Muscle of arm (tissue), 12 donors: ENCODE results near the gene TMBIM4. TPM values are rescaled to one million over a fixed set of nuclear protein-coding genes. Genes with fewer than 3 reads are reported as not detected.
A peak's percentile ranks its signal among the peaks of the same experiment; 100 is the strongest.

Source experiments
- DNase-seq: peaks from one replicate; pipeline ENCODE4 v3.0.0-alpha.2; 2013
- polyA plus RNA-seq, 12 donors: library from polyadenylated mRNA; unstranded; fragments of 120-200 nt; gene quantifications; one replicate each; pipeline ENCODE4 v1.2.1, GENCODE V29; 2013; ENCODE audit not compliant: insufficient read length in 12 of 12

TMBIM4 gene
- polyA plus RNA-seq, 12 donors = 49.2 to 146 (median 87.4) TPM

DNA sequence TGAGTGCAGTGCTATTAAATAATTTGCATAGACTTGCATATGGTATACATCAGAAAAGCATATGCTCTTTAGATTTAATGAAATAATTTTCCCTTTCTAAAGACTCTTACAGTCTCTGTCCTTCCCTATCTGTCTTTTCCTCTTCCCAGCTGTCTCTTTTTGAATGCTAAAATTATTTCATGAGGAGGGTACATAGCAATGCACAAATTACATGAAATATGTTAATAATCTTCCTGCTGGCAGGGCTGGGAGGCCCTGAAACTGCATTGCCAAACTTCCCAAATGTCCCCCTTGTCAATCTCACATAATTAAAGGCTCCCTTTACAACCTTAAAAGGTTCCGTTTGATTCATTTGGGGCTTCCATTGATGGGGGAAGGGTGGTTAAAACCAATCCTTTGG lies 61.4 kb downstream of the TMBIM4 start:
- no peak for DNase-seq

DNA sequence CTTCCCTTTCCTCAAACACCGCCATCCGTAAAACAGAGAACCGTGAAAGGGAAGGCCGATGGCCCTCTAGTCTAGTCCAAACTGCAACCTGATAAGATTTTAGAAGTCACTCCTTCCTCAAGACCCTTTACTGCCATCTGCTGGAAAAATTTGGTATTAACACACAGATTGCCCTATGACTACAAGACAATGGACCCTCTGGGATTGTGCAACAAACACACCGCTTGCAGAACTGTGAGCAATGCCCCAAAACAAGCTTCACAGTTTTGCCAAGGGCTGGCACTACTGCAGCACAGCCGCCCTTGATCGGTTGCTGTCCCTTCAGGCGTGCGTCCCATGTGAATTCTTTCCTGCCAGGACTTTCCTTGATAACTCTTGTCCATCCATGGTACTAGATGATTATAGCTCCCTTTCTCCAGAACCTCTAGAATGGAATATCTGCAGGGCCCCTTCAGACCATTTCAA lies 62.3 kb downstream of the TMBIM4 start:
- peak; percentile 77 for DNase-seq

DNA sequence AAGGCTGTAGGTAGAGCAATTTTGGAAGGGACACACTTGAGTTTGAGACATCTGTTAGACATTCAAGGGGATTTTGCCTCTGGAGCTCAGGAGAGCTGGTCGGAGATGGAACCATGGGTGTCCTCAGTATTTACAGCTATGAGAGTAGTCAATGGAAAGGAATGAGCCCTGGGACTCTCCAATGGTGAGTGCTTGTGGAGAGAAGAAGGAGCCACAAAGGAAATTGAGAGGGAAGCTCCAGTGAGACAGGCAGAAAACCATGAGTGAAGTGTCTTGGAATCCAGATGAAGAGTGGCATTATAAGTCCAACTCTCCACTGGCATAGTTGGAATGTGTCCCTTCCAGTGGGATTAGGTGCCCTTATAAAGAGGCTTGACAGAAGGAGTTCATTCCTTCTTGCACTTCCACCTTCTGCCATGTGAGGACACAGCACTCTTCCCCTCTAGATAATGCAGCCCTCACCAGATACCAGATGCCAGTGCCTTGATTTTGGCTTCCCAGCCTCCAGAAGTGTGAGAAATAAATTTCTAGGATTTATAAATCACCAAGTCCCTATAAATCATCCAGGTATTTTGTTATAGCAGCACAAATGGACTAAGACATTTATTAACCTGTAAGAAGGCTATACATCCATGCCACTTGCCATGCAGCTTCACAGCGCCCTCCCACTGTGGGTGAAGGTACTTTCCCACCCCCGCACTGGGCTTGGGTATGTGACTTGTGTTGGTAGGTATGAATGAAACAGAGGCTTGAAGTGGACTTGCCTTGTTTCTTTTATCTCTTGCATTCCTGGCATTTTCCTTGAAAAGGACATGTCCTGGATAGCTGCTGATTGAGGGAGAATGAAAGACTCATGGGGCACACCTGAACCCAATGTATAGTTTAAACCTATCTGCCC lies 66.5 kb downstream of the TMBIM4 start:
- no peak for DNase-seq

DNA sequence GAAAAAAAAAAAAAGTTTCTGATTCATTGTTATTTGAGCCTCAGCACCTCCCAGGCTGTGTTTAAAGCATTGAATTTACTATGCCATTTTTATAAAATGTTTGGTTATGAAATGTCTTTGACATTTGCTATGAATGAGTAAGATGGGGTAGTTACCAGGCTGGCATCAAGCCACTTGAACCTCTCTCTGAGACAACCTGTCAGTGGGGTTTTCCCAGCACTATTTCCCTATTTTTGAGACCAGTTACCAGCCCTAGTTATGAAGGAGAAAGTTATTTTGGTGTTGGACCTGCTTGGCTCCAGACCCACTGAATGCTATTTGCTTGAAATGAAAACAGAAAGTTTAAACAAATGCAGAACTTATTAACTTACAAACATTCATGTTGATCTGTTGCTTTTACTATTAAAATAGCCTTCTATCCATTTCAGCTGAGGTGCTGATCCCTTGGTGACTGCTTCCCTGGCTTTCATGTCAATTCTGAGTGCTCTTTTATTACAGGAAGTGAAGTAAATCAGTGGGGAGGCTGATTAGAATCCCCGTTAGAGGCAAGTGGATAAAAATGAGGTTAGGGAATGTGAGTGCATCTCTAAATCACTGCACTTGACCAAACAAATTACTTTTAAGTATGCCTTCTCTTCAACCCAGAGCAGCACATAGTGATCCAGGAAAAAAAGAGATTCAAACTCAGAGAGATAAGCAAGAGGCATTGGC lies 77.1 kb downstream of the TMBIM4 start:
- no peak for DNase-seq

DNA sequence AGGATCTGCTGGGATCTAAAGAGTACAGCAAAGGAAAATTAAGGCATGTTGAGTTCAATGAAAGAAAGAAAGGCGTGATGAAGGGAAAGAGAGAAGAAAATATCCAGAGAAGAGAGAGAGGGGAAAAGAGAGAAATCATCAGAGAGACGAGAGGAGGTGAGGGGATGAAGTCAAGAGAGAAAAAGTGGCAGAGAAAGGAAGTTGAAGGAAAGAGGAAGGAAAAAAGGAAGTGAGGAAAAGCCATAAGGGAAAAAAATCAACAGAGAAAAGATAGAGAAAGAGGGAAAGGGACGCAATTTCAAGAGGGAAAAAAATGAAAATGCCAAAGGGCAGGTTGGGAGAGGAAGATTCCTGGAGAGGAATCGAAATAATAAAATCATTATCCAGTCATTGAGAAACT lies 79.6 kb downstream of the TMBIM4 start:
- DNase-seq = no peak

DNA sequence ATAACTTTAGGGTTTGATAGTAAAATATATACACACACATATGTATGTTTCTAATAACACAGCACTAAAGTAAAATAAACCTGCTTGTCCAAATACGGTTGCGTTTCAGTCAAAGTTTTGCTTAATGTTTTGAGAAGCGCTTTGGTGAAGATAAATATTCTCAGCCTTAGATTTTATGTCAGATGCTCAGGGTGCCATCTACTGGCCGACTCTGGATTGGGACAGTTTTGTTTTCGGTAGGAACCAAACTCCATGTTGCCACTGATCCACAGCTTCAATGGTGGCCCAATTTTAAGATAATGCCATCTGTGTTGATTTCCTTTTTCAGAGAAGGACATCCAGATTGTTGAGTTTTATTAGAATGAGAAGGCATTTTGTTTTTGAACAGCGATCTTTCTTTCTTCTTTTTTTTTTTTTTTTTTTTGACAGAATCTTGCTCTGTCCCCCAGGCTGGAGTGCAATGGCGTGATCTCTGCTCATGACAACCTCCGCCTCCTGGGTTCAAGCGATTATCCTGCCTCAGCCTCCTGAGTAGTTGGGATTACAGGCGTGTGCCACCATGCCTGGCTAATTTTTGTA lies 82.3 kb downstream of the TMBIM4 start:
- peak; percentile 77 for DNase-seq

DNA sequence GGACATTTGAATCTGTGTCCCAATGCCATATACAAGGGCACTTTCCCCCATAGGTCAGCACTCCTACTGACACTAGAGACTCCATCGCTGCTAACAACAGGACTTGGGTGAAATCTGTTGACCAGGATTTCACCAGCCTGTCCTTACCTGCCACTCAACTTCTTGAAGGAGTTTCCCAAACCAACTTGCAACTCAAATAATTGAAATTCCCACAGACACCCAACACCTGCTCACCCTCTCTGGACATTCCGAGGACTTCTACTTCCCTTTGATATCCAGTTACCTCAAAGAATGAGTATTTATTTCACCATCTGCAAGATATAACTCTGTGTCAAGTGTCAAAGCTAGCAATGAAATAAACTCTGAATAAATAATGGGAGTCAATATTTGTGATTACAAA lies 83.8 kb downstream of the TMBIM4 start:
- no peak for DNase-seq

Other genes with a start within 250 kb of the TMBIM4 start
- 10 to 100 TPM in 11 of 12 donors, not detected in 1; 23.9 to 34.2 (median 31.5) TPM for gene LLPH, start 39.2 kb downstream of the TMBIM4 start, polyA plus RNA-seq
- 1 to 10 TPM in 11 of 12 donors, not detected in 1; 4.3 to 8.7 (median 6.2) TPM for gene IRAK3, start 19.2 kb upstream of the TMBIM4 start, polyA plus RNA-seq
- gene HELB, start 132.5 kb upstream of the TMBIM4 start, polyA plus RNA-seq = 1 to 10 TPM in 11 of 12 donors, not detected in 1; 1.3 to 3.9 (median 2.1) TPM